A673 (cell line): ENCODE measurements around the gene DENND11. TPM values are rescaled to one million over a fixed set of nuclear protein-coding genes. Genes with fewer than 3 reads are reported as not detected.
A peak's percentile ranks its signal among the peaks of the same experiment; 100 is the strongest.

Experiments
- Bru-seq: library from RNA; stranded (reverse); fragments of 400-500 nt; gene quantifications from one replicate; lab custom pipeline; 2021; lab: Mats Ljungman, UMichigan
- BruChase-seq, 2 experiments: library from RNA; stranded (reverse); fragments of 400-500 nt; gene quantifications; one replicate each; lab custom pipeline; 2021; lab: Mats Ljungman, UMichigan
- BruUV-seq: library from RNA; stranded (reverse); fragments of 400-500 nt; replicated peaks from 2 replicates; lab custom pipeline; 2021; lab: Mats Ljungman, UMichigan
- CTCF ChIA-PET: fragments of 300-600 bp; sonication (Branson Sonifier 250); formaldehyde crosslinking; loops from one replicate; lab custom pipeline; 2022; ENCODE audit warnings: antibody characterized with exemption; lab: Charles Lee
- POLR2A ChIA-PET: fragments of 300-600 bp; sonication (Branson Sonifier 250); formaldehyde crosslinking; loops from one replicate; lab custom pipeline; 2022; ENCODE audit warnings: antibody characterized with exemption; ENCODE audit not compliant: low non-redundant PET; lab: Charles Lee
- DNase-seq: peaks from one replicate; pipeline ENCODE4 v3.0.0-alpha.2; 2015; ENCODE audit warnings: low spot score
- H3K27ac ChIP-seq: fragments of 200-600 bp; sonication (generic); 2 replicates; pipeline ENCODE4 v1.5.1; 2016; ENCODE audit warnings: mixed run types, low read depth, mild to moderate bottlenecking, mixed read lengths, antibody characterized with exemption, low read length; ENCODE audit not compliant: poor library complexity, severe bottlenecking
- H3K27me3 ChIP-seq: fragments of 200-600 bp; sonication (generic); replicated peaks from 2 replicates; pipeline ENCODE4 v1.6.1; 2017; ENCODE audit warnings: mixed run types, low read depth, mild to moderate bottlenecking, mixed read lengths, antibody characterized with exemption, low read length; ENCODE audit not compliant: insufficient read depth, poor library complexity
- H3K36me3 ChIP-seq: fragments of 200-600 bp; sonication (generic); 2 replicates; pipeline ENCODE4 v1.6.1; 2016; ENCODE audit warnings: mixed run types, mild to moderate bottlenecking, mixed read lengths, antibody characterized with exemption, low read length; ENCODE audit not compliant: insufficient read depth, poor library complexity, severe bottlenecking
- H3K4me1 ChIP-seq: fragments of 200-600 bp; sonication (generic); 2 replicates; pipeline ENCODE4 v1.6.1; 2017; ENCODE audit warnings: mixed run types, mild to moderate bottlenecking, mixed read lengths, antibody characterized with exemption, low read length; ENCODE audit not compliant: insufficient read depth, poor library complexity, severe bottlenecking
- H3K4me3 ChIP-seq: fragments of 200-600 bp; sonication (generic); 2 replicates; pipeline ENCODE4 v1.5.1; 2016; ENCODE audit warnings: low read depth, mixed run types, mild to moderate bottlenecking, mixed read lengths, low read length; ENCODE audit not compliant: poor library complexity, severe bottlenecking
- H3K9me3 ChIP-seq: fragments of 200-600 bp; sonication (generic); 2 replicates; pipeline ENCODE4 v1.6.1; 2016; ENCODE audit warnings: mixed run types, low read depth, mild to moderate bottlenecking, mixed read lengths, antibody characterized with exemption, low read length; ENCODE audit not compliant: poor library complexity, severe bottlenecking
- CTCF ChIP-seq: fragments of 300-800, 200-600 bp; sonication (generic); conservative IDR thresholded peaks from 2 replicates; pipeline ENCODE4 v1.5.1; 2017; ENCODE audit warnings: low read depth, mild to moderate bottlenecking, antibody characterized with exemption, low read length, moderate library complexity, mixed read lengths
- EZH2 ChIP-seq: fragments of 200-600 bp; sonication (generic); IDR thresholded peaks from 2 replicates; pipeline ENCODE4 v1.6.1; 2017; ENCODE audit warnings: borderline replicate concordance, low read depth, mild to moderate bottlenecking, mixed read lengths, antibody characterized with exemption, low read length; ENCODE audit not compliant: poor library complexity, severe bottlenecking
- intact Hi-C: fragments of 100-400 bp; cut with micrococcal nuclease; formaldehyde crosslinking; loops from one replicate; pipeline ENCODE4 v1.10.0; 2022; ENCODE audit not compliant: unreplicated experiment
- long read RNA-seq: library from polyadenylated mRNA; stranded (forward); transcript quantifications from one replicate; pipeline ENCODE4 v2.0.0, GENCODE V29; 2022
- total RNA-seq: library from RNA; stranded (reverse); gene quantifications from 2 replicates; pipeline ENCODE4 v1.2.3, GENCODE V29; 2021

The DENND11 gene
- 11.9 and 12.3 TPM in 2 replicates for total RNA-seq
- Bru-seq, nascent RNA, result percentile 63 among the genes with signal in this experiment
- percentile 71 among the genes with signal in this experiment for BruChase-seq, experiment 1, labeled RNA remaining after a 2-hour chase
- BruChase-seq, experiment 2, labeled RNA remaining after a 6-hour chase, result percentile 79 among the genes with signal in this experiment
- long read RNA-seq, full-length matches to known transcripts, result 10 of 26 reads
- long read RNA-seq, partial matches to known transcripts, result 7 of 26 reads
- long read RNA-seq, other reads (novel, unspliced or antisense), result 9 of 26 reads

GRCh38 chr7:141702047-141702567 is at the start of gene DENND11:
Gene DENND11, minus strand, starts transcription at chr7:141702166. Its CDS starts 13 bp downstream, at chr7:141702153.
- peaks cover 6% of the 10 kb centered on the region for H3K4me1 ChIP-seq
- CTCF ChIA-PET, result no interaction called here
- DNase-seq, result peak; percentile 61
- TF ChIP-seq EZH2, result no peak
- no peaks in the 10 kb centered on the region for H3K9me3 ChIP-seq
- intact Hi-C loops, result loop anchor here (5.0 kb wide), 1 partner anchor 35 kb away; the partner anchor contains the start of gene SSBP1
- BruUV-seq, result no TSS peak
- H3K27ac ChIP-seq, result peak within 1 kb of the TSS; percentile 61
- POLR2A ChIA-PET, result no interaction called here
- no peaks in the 10 kb centered on the region for H3K36me3 ChIP-seq
- no peaks in the 10 kb centered on the region for H3K27me3 ChIP-seq
- peak within 1 kb of the TSS; percentile 87 for H3K4me3 ChIP-seq

GRCh38 chr7:141748396-141748795 is 46.4 kb upstream of the DENND11 start:
- intact Hi-C loops, result no loop called here
- POLR2A ChIA-PET, result no interaction called here
- H3K4me1 ChIP-seq, result no peaks in the 10 kb centered on the region
- no peaks in the 10 kb centered on the region for H3K27me3 ChIP-seq
- DNase-seq, result no peak
- no peak for TF ChIP-seq EZH2
- TF ChIP-seq CTCF, result no peak
- no TSS peak for BruUV-seq
- H3K9me3 ChIP-seq, result peaks cover 12% of the 10 kb centered on the region
- no peak overlapping the region for H3K4me3 ChIP-seq
- peaks cover 92% of the 10 kb centered on the region for H3K36me3 ChIP-seq
- no peak overlapping the region for H3K27ac ChIP-seq
- CTCF ChIA-PET, result no interaction called here

- BruUV-seq, result no TSS peak
Measured at GRCh38 chr7:141744131-141744530, 42.2 kb upstream of the DENND11 start.

More at GRCh38 chr7:141744131-141744530, 42.2 kb upstream of the DENND11 start:
- DNase-seq, result no peak
- Histone ChIP-seq H3K4me3 (no peak overlapping the region), H3K36me3 (peaks cover 87% of the 10 kb centered on the region), H3K9me3 (no peaks in the 10 kb centered on the region), H3K27me3 (no peaks in the 10 kb centered on the region), H3K4me1 (peaks cover 8% of the 10 kb centered on the region), H3K27ac (no peak overlapping the region)
- TF ChIP-seq CTCF, result no peak
- TF ChIP-seq EZH2, result no peak
- CTCF ChIA-PET, result no interaction called here
- intact Hi-C loops, result no loop called here
- POLR2A ChIA-PET, result no interaction called here
